SU-DHL-6 (cell line): ENCODE data around the gene MED15.

Source experiments
- H2AFZ ChIP-seq: fragments of 200-600 bp; sonication (generic); 2 replicates; pipeline ENCODE4 v1.6.1; 2014; ENCODE audit warnings: low read depth, mild to moderate bottlenecking, moderate library complexity, mixed read lengths, antibody characterized with exemption, low read length; ENCODE audit not compliant: severe bottlenecking
- H3F3A ChIP-seq: fragments of 200-600 bp; shearing (Covaris generic); 2 replicates; pipeline ENCODE4 v1.6.0; 2016; ENCODE audit warnings: antibody characterized with exemption, mild to moderate bottlenecking; ENCODE audit not compliant: insufficient read depth
- H3K27ac ChIP-seq: fragments of 200-600 bp; sonication (generic); 2 replicates; pipeline ENCODE4 v1.5.1; 2016; ENCODE audit warnings: low read depth, mild to moderate bottlenecking, low read length, moderate library complexity, mixed read lengths
- H3K27me3 ChIP-seq: fragments of 200-600 bp; sonication (generic), shearing (Covaris generic); 2 replicates; pipeline ENCODE4 v1.6.0; 2014; ENCODE audit warnings: mild to moderate bottlenecking, low read length
- H3K36me3 ChIP-seq: fragments of 200-600 bp; sonication (generic); 2 replicates; pipeline ENCODE4 v1.6.1; 2014; ENCODE audit warnings: mild to moderate bottlenecking, low read length, mixed read lengths
- H3K4me2 ChIP-seq: fragments of 300-600, 200-600 bp; shearing (Covaris generic), sonication (generic); 2 replicates; pipeline ENCODE4 v1.6.0; 2014; ENCODE audit warnings: low read length, low read depth, mild to moderate bottlenecking; ENCODE audit not compliant: poor library complexity, severe bottlenecking
- H3K4me3 ChIP-seq: fragments of 200-600 bp; sonication (generic); 2 replicates; pipeline ENCODE4 v1.5.1; 2014; ENCODE audit warnings: antibody characterized with exemption, low read length, mild to moderate bottlenecking, mixed read lengths; ENCODE audit not compliant: insufficient read depth, poor library complexity, severe bottlenecking
- H3K79me2 ChIP-seq: fragments of 200-600 bp; sonication (generic); 2 replicates; pipeline ENCODE4 v1.6.1; 2014; ENCODE audit warnings: mild to moderate bottlenecking, low read length, moderate library complexity; ENCODE audit not compliant: insufficient read depth
- H3K9ac ChIP-seq: fragments of 200-600 bp; sonication (generic); 2 replicates; pipeline ENCODE4 v1.7.0; 2014; ENCODE audit warnings: mild to moderate bottlenecking, low read length
- H3K9me2 ChIP-seq: fragments of 200-600 bp; sonication (generic); replicated peaks from 2 replicates; pipeline ENCODE4 v1.6.1; 2014; ENCODE audit warnings: low read length; ENCODE audit not compliant: insufficient read depth
- H3K9me3 ChIP-seq: fragments of 200-600 bp; sonication (generic); 2 replicates; pipeline ENCODE4 v1.6.1; 2014; ENCODE audit warnings: low read length, mixed read lengths; ENCODE audit not compliant: insufficient read depth
- H4K20me1 ChIP-seq: fragments of 200-600 bp; sonication (generic); 2 replicates; pipeline ENCODE4 v1.6.1; 2014; ENCODE audit warnings: low read depth, mild to moderate bottlenecking, antibody characterized with exemption, low read length, moderate library complexity, mixed read lengths
- EZH2phosphoT487 ChIP-seq: fragments of 200-600 bp; sonication (generic), shearing (Covaris generic); conservative IDR thresholded peaks from 2 replicates; pipeline ENCODE4 v1.6.1; 2018; ENCODE audit warnings: mild to moderate bottlenecking, antibody characterized with exemption, low read length, moderate library complexity, mixed read lengths
- TF ChIP-seq, protein P1 (sequence below): fragments of 200-600 bp; sonication (generic); IDR thresholded peaks from one replicate; pipeline ENCODE4 v1.5.1; 2017; ENCODE audit warnings: antibody characterized with exemption, mild to moderate bottlenecking, low read length, moderate library complexity; ENCODE audit not compliant: insufficient read depth, poor library complexity, severe bottlenecking

Gene MED15

DNA sequence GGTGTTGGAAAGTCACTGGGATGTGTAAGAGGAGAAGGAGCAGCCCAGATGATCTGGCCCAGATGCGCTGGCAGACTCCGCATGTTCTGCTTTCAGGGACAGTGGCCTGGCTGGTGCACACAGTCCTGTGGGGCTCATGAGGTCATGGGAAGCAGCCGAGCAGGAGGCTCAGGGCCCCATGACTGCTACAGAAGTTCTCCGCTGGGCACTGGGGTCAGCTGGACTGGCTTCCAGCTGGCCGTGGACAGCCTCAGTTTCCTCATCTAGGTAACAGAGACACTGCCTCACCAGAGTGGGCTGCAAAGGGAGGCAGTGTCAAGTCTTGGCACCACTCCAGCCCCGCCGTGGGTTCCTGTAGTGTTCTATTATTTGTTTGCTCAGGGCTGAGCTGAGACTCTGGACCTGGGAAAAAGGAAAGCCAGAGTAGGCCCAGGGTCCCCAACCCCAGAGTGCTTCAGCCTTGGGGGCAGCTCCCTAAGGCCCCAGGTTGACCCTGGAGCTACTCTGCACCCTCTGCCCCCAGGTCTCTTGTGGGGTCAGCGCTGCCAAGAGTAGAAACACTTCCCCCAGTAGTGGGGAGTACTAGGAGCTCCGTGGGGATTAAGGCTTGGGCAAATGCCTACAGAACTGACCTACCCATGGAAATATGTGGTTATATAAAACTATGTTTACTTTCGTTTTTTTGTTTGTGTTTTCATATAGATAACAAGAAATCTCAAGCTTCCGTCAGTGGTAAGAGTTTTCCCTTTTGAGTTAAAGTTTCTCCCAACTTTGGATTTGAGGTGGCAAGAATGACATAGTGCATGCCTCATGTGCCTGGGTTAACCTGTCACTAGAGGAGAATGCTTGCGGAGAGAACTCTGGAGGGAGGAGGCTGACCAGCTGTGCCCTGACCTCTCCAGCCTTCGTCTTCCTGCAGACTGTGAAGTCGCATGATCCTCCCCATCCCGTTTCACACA lies 45.3 kb downstream of the MED15 start:
- H3K9ac ChIP-seq: no peak overlapping the region
- TF ChIP-seq EZH2phosphoT487: no peak
- TF ChIP-seq, protein P1, sequence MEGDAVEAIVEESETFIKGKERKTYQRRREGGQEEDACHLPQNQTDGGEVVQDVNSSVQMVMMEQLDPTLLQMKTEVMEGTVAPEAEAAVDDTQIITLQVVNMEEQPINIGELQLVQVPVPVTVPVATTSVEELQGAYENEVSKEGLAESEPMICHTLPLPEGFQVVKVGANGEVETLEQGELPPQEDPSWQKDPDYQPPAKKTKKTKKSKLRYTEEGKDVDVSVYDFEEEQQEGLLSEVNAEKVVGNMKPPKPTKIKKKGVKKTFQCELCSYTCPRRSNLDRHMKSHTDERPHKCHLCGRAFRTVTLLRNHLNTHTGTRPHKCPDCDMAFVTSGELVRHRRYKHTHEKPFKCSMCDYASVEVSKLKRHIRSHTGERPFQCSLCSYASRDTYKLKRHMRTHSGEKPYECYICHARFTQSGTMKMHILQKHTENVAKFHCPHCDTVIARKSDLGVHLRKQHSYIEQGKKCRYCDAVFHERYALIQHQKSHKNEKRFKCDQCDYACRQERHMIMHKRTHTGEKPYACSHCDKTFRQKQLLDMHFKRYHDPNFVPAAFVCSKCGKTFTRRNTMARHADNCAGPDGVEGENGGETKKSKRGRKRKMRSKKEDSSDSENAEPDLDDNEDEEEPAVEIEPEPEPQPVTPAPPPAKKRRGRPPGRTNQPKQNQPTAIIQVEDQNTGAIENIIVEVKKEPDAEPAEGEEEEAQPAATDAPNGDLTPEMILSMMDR: no peak
- H3F3A ChIP-seq: no peaks in the 10 kb centered on the region
- H4K20me1 ChIP-seq: no peaks in the 10 kb centered on the region
- H2AFZ ChIP-seq: no peak overlapping the region
- H3K36me3 ChIP-seq: no peaks in the 10 kb centered on the region; the same call in 1 of the 2 replicates
- no peaks in the 10 kb centered on the region for H3K27me3 ChIP-seq
- no peaks in the 10 kb centered on the region for H3K9me2 ChIP-seq
- no peak overlapping the region for H3K4me2 ChIP-seq
- H3K9me3 ChIP-seq: no peaks in the 10 kb centered on the region
- H3K4me3 ChIP-seq: no peak overlapping the region
- no peaks in the 10 kb centered on the region for H3K79me2 ChIP-seq
- no peak overlapping the region for H3K27ac ChIP-seq

DNA sequence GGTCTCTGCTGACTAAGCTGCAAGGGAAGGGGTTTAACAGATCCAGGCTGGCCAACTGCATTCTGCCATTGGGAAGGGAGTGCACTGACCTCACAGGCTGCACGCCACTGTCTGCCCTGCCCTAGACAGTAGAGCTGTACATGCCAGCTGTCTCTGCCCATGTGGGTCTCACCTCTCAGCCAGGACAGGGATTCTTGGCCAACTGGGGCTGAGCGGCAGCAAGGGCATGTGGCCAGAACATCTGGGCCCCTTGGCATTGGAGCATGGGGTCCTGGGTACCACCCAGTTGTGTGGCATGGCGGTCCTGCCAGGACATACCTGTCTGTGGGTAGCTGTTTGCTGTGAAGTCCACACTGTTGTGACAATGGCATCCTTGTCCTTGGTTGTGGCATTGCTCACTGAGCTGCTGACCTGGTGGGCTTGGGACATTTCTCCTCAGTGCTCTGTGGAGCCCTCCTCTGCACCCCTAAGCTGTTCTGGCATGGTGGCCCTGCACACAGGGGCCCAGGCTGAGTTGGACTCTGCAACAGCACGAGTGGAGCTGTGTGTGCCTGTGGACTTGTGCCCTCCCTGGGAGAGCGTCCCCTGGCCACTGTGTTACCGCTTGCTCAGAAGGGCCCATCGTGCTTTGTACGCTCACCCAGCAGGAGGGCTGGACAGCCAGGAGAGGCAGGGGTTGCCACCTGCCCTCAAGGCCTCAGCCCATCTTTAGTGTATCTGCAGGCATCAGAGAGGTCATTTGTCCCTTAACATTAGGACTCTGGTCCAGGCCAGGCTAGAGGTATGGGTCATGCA lies 46.7 kb downstream of the MED15 start:
- H3F3A ChIP-seq: no peaks in the 10 kb centered on the region
- H3K9ac ChIP-seq: no peak overlapping the region
- H3K9me2 ChIP-seq: no peaks in the 10 kb centered on the region
- no peaks in the 10 kb centered on the region for H3K27me3 ChIP-seq
- H3K4me3 ChIP-seq: no peak overlapping the region
- H3K79me2 ChIP-seq: no peaks in the 10 kb centered on the region
- H2AFZ ChIP-seq: no peak overlapping the region
- TF ChIP-seq, protein P1: no peak
- TF ChIP-seq EZH2phosphoT487: no peak
- H3K4me2 ChIP-seq: no peak overlapping the region
- no peaks in the 10 kb centered on the region for H4K20me1 ChIP-seq
- H3K9me3 ChIP-seq: no peaks in the 10 kb centered on the region
- H3K36me3 ChIP-seq: no peaks in the 10 kb centered on the region; the same call in 1 of the 2 replicates
- H3K27ac ChIP-seq: no peak overlapping the region

- H2AFZ ChIP-seq: no peak overlapping the region
- no peak overlapping the region for H3K4me2 ChIP-seq
- no peaks in the 10 kb centered on the region for H4K20me1 ChIP-seq
- no peaks in the 10 kb centered on the region for H3K79me2 ChIP-seq
- no peak for TF ChIP-seq EZH2phosphoT487
- TF ChIP-seq, protein P1: no peak
- H3K9me3 ChIP-seq: no peaks in the 10 kb centered on the region
- no peak overlapping the region for H3K27ac ChIP-seq
- no peak overlapping the region for H3K4me3 ChIP-seq
- H3F3A ChIP-seq: no peaks in the 10 kb centered on the region
- H3K9me2 ChIP-seq: no peaks in the 10 kb centered on the region
- no peak overlapping the region for H3K9ac ChIP-seq
- no peaks in the 10 kb centered on the region for H3K27me3 ChIP-seq
- H3K36me3 ChIP-seq: no peaks in the 10 kb centered on the region; the same call in 1 of the 2 replicates
These were observed 47.4 kb downstream of the MED15 start for GRCh38 chr22:20554824-20555223.
